Tibial nerve (tissue), 4 donors: ENCODE results near the gene RINT1. TPM values are rescaled to one million over a fixed set of nuclear protein-coding genes. Genes with fewer than 3 reads are reported as not detected.
"Not testable (repeated sequence)": the region's sequence is repeated elsewhere in the genome, so short reads cannot be mapped to it uniquely, and the experiment has no call there.

Experiments used
- DNase-seq, 2 donors: peaks; one replicate each; pipeline ENCODE4 v3.0.0-alpha.2; 2019; ENCODE audit warnings: low spot score in 2 of 2
- H3K27ac ChIP-seq, 4 donors: fragments of 200-600 bp; sonication (generic) in 3 of 4; one replicate each; pipeline ENCODE4 v1.5.1; 2017 to 2019; ENCODE audit warnings: mild to moderate bottlenecking in 1 of 4
- H3K27me3 ChIP-seq, 2 donors: fragments of 200-600 bp; sonication (generic) in 1 of 2; one replicate each; pipeline versions ENCODE4 v1.5.1 to v1.6.0; 2017 to 2019
- H3K36me3 ChIP-seq, 3 donors: fragments of 200-600 bp; sonication (generic); one replicate each; pipeline ENCODE4 v1.5.1; 2018 to 2019
- H3K4me1 ChIP-seq, 4 donors: fragments of 200-600 bp; sonication (generic) in 3 of 4; one replicate each; pipeline ENCODE4 v1.5.1; 2017 to 2019
- H3K4me3 ChIP-seq, 4 donors: fragments of 200-600 bp; sonication (generic) in 3 of 4; one replicate each; pipeline ENCODE4 v1.5.1; 2017 to 2019; ENCODE audit warnings: mild to moderate bottlenecking in 1 of 4, moderate library complexity in 1 of 4
- H3K9me3 ChIP-seq, 4 donors: fragments of 200-600 bp; sonication (generic) in 3 of 4; one replicate each; pipeline ENCODE4 v1.5.1; 2017 to 2019
- CTCF ChIP-seq, 5 experiments: fragments of 200-600 bp in 3 of 5; fragments of 450-650 bp in 2 of 5; sonication (generic) in 3 of 5; IDR thresholded peaks; one replicate each; pipeline ENCODE4 v1.5.1; 2016 to 2019; ENCODE audit warnings: antibody characterized with exemption in 5 of 5, mild to moderate bottlenecking in 3 of 5, moderate library complexity in 2 of 5
- EP300 ChIP-seq, 2 donors: sonication (generic); formaldehyde crosslinking; IDR thresholded peaks; one replicate each; pipeline ENCODE4 v1.6.1; 2017; ENCODE audit warnings: antibody characterized with exemption in 2 of 2, mild to moderate bottlenecking in 1 of 2
- POLR2A ChIP-seq, 2 donors: fragments of 450-650 bp; IDR thresholded peaks; one replicate each; pipeline ENCODE4 v1.6.1; 2017; ENCODE audit warnings: antibody characterized with exemption in 2 of 2, mild to moderate bottlenecking in 2 of 2, moderate library complexity in 2 of 2
- WGBS, 2 donors: methylation state at CpG; one replicate each; pipeline ENCODE4 v1.1.5; 2018; 5-methylcytosine and 5-hydroxymethylcytosine counted together
- total RNA-seq, 4 donors: library from RNA; depleted of rRNA; stranded (reverse); fragments of >200 nt; gene quantifications; one replicate each; pipeline ENCODE4 v1.1.0, GENCODE V29; 2016

The RINT1 gene
- total RNA-seq, 4 donors from 2014 or later = 12.9 to 18.2 (median 14.6) TPM

GRCh38 chr7:105594034-105594433 lies 62.0 kb downstream of the RINT1 start:
- H3K4me3 ChIP-seq = no peak overlapping the region
- WGBS, 2 donors = 69 to 70% methylated on average over 3 of the region's 3 CpGs
- peaks cover 0 to 4% (median 0%) of the 10 kb centered on the region in 4 donors for H3K4me1 ChIP-seq
- no peaks in the 10 kb centered on the region for H3K36me3 ChIP-seq
- no peak for TF ChIP-seq EP300 (IDR thresholded peaks at IDR 0.05)
- TF ChIP-seq POLR2A (IDR thresholded peaks at IDR 0.05) = no peak
- TF ChIP-seq CTCF (IDR thresholded peaks at IDR 0.05) = no peak
- DNase-seq = no peak
- H3K27ac ChIP-seq = no peak overlapping the region
- no peaks in the 10 kb centered on the region for H3K27me3 ChIP-seq
- no peaks in the 10 kb centered on the region for H3K9me3 ChIP-seq

- H3K4me1 ChIP-seq = no peaks in the 10 kb centered on the region
- TF ChIP-seq POLR2A (IDR thresholded peaks at IDR 0.05) = no peak
- no peak for TF ChIP-seq EP300 (IDR thresholded peaks at IDR 0.05)
- no peak for TF ChIP-seq CTCF (IDR thresholded peaks at IDR 0.05)
- no peak overlapping the region for H3K4me3 ChIP-seq
- no peaks in the 10 kb centered on the region for H3K36me3 ChIP-seq
- no peaks in the 10 kb centered on the region for H3K9me3 ChIP-seq
- H3K27ac ChIP-seq = no peak overlapping the region
- no peak for DNase-seq
- WGBS, 2 donors = 63 to 65% methylated on average over 4 of the region's 4 CpGs
- H3K27me3 ChIP-seq = no peaks in the 10 kb centered on the region
Measured at GRCh38 chr7:105596866-105597265, 64.9 kb downstream of the RINT1 start.

- H3K27ac ChIP-seq, H3K9me3 ChIP-seq, H3K4me3 ChIP-seq, H3K27me3 ChIP-seq, H3K36me3 ChIP-seq, DNase-seq, H3K4me1 ChIP-seq: not testable (repeated sequence)
- 78 to 80% methylated on average over 8 of the region's 8 CpGs for whole genome bisulfite sequencing, 2 donors
Measured at GRCh38 chr7:105599080-105599479, 67.1 kb downstream of the RINT1 start.

GRCh38 chr7:105599551-105599950 lies 67.5 kb downstream of the RINT1 start:
- no peak for DNase-seq
- H3K27ac ChIP-seq = no peak overlapping the region
- H3K4me3 ChIP-seq = no peak overlapping the region
- H3K9me3 ChIP-seq = no peaks in the 10 kb centered on the region
- no peaks in the 10 kb centered on the region for H3K4me1 ChIP-seq
- 74 to 79% methylated on average over 3 of the region's 3 CpGs for WGBS, 2 donors
- H3K27me3 ChIP-seq = no peaks in the 10 kb centered on the region
- TF ChIP-seq CTCF (IDR thresholded peaks at IDR 0.05) (no peak), POLR2A (IDR thresholded peaks at IDR 0.05) (no peak), EP300 (IDR thresholded peaks at IDR 0.05) (no peak)
- no peaks in the 10 kb centered on the region for H3K36me3 ChIP-seq

- H3K9me3 ChIP-seq = no peaks in the 10 kb centered on the region
- H3K27ac ChIP-seq = no peak overlapping the region
- no peak for DNase-seq
- no peak overlapping the region for H3K4me3 ChIP-seq
- TF ChIP-seq POLR2A (IDR thresholded peaks at IDR 0.05) (no peak), CTCF (IDR thresholded peaks at IDR 0.05) (no peak), EP300 (IDR thresholded peaks at IDR 0.05) (no peak)
- H3K27me3 ChIP-seq = no peaks in the 10 kb centered on the region
- no peaks in the 10 kb centered on the region for H3K36me3 ChIP-seq
- no peaks in the 10 kb centered on the region for H3K4me1 ChIP-seq
- 76 to 78% methylated on average over 14 of the region's 14 CpGs for WGBS, 2 donors
Measured at GRCh38 chr7:105600720-105601550, 68.9 kb downstream of the RINT1 start.
